ENCODE measurements around the gene WTIP.
"Not testable (repeated sequence)": the region's sequence is repeated elsewhere in the genome, so short reads cannot be mapped to it uniquely, and the experiment has no call there.

- TF ChIP-seq CTCF (conservative IDR thresholded peaks at IDR 0.05; ENCODE audit: low read depth, low read length); EZH2 (IDR thresholded peaks at IDR 0.05; ENCODE audit: borderline replicate concordance, low read depth, low read length, poor library complexity, severe bottlenecking): not testable (repeated sequence)
These were observed 29.3 kb downstream of the WTIP start for GRCh38 chr19:34510904-34511303.

All from A673 (cell line).